GM19467 (cell line): Measurements from ENCODE around the gene HES4.
"Not testable (repeated sequence)": the region's sequence is repeated elsewhere in the genome, so short reads cannot be mapped to it uniquely, and the experiment has no call there.

Source experiments
- ATAC-seq: cut with Tn5 transposase; IDR thresholded peaks from one replicate; pipeline ENCODE4 v1.9.1; 2021; ENCODE audit warnings: mild to moderate bottlenecking, moderate library complexity; ENCODE audit not compliant: unreplicated experiment

HES4 gene

GRCh38 chr1:1033731-1034438, 34.0 kb upstream of the HES4 start:
- ATAC-seq, result no peak

GRCh38 chr1:1033009-1033587, 33.2 kb upstream of the HES4 start:
- ATAC-seq, result peak; percentile 68

- no peak for ATAC-seq
Measured at GRCh38 chr1:1032424-1032823, 32.5 kb upstream of the HES4 start.

- ATAC-seq, result no peak
Measured at GRCh38 chr1:1031659-1032235, 31.9 kb upstream of the HES4 start.

- ATAC-seq, result not testable (repeated sequence)
Measured at GRCh38 chr1:1030867-1031658, 31.2 kb upstream of the HES4 start.

- ATAC-seq, result no peak
Measured at GRCh38 chr1:1027791-1028190, 27.9 kb upstream of the HES4 start.

GRCh38 chr1:1026599-1027413, 26.9 kb upstream of the HES4 start:
- no peak for ATAC-seq

GRCh38 chr1:1025730-1026129, 25.8 kb upstream of the HES4 start:
- ATAC-seq, result no peak

GRCh38 chr1:1024771-1025699, 25.1 kb upstream of the HES4 start:
- no peak for ATAC-seq

- no peak for ATAC-seq
Measured at GRCh38 chr1:1024149-1024770, 24.4 kb upstream of the HES4 start.

GRCh38 chr1:1023700-1024099, 23.8 kb upstream of the HES4 start:
- ATAC-seq, result no peak

GRCh38 chr1:1022302-1023009, 22.6 kb upstream of the HES4 start:
- ATAC-seq, result no peak

- no peak for ATAC-seq
Measured at GRCh38 chr1:1021920-1022259, 22.0 kb upstream of the HES4 start.

- no peak for ATAC-seq
Measured at GRCh38 chr1:1021010-1021919, 21.4 kb upstream of the HES4 start.

GRCh38 chr1:1020415-1021009, 20.6 kb upstream of the HES4 start:
- ATAC-seq, result peak; percentile 13

- ATAC-seq, result peak; percentile 32
Measured at GRCh38 chr1:1020000-1020404, 20.1 kb upstream of the HES4 start, which contains the start of gene AGRN. Gene AGRN, plus strand, starts transcription at chr1:1020120. Its CDS starts 53 bp downstream, at chr1:1020173.
